Measurements from ENCODE around the gene NFATC2IP. TPM values are rescaled to one million over a fixed set of nuclear protein-coding genes. Genes with fewer than 3 reads are reported as not detected.
A peak's percentile ranks its signal among the peaks of the same experiment; 100 is the strongest.

NFATC2IP gene
- total and polyA plus RNA-seq, 2 donors (not counting 1 experiment from before 2014, with no cell fraction given), result 96.4 to 102 TPM

DNA sequence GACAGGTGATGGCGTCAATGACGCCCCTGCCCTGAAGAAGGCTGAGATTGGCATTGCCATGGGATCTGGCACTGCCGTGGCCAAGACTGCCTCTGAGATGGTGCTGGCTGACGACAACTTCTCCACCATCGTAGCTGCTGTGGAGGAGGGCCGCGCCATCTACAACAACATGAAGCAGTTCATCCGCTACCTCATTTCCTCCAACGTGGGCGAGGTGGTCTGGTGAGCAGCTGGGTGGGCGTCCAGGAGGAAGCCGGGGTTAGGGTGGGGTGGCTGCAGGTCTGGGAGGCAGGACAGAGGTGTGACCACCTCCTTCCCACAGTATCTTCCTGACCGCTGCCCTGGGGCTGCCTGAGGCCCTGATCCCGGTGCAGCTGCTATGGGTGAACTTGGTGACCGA, 48.9 kb upstream of the NFATC2IP start:
- ChIA-PET CTCF (interaction anchor here (1.2 to 1.3 kb wide), 2 partner anchors 23 to 43 kb away, joined by 3 to 4 read pairs; partner anchors contain the start of gene ATP2A1), POLR2A (interaction anchor here (0.5 to 1.1 kb wide), 3 partner anchors 11 to 30 kb away, joined by 3 to 4 read pairs (median 4); partner anchors contain the start of gene CD19)
- Histone ChIP-seq H3K27me3 (replicated peaks in 1 of 4; ENCODE audit: control extremely low read depth in 1 of 4, control insufficient read depth in 3 of 4, insufficient read depth in 4 of 4, low read length in 3 of 4) (no peaks in the 10 kb centered on the region), H3K9ac (ENCODE audit: low read length) (no peak overlapping the region), H3K4me3 (ENCODE audit: control extremely low read depth in 1 of 5, extremely low read depth in 1 of 5, insufficient read depth in 1 of 5, low read depth in 2 of 5, low read length in 4 of 5) (no peak overlapping the region), H3K36me3 (replicated peaks in 1 of 2; ENCODE audit: control extremely low read depth in 1 of 2, control insufficient read depth in 1 of 2, extremely low read depth in 1 of 2, insufficient read depth in 2 of 2, low read length in 1 of 2) (peaks cover 2 to 30% of the 10 kb centered on the region in 2 experiments), H3K79me2 (ENCODE audit: control insufficient read depth, insufficient read depth, low read length) (no peaks in the 10 kb centered on the region), H2AFZ (ENCODE audit: insufficient read depth, low read depth, low read length, poor library complexity, severe bottlenecking) (no peak overlapping the region), H4K20me1 (ENCODE audit: control insufficient read depth, insufficient read depth, low read length, poor library complexity, severe bottlenecking) (peaks cover 13% of the 10 kb centered on the region), H3K9me3 (ENCODE audit: control extremely low read depth in 1 of 3, control insufficient read depth in 2 of 3, insufficient read depth in 1 of 3, low read length in 2 of 3) (no peaks in the 10 kb centered on the region), H3K4me1 (ENCODE audit: control insufficient read depth in 2 of 2, insufficient read depth in 2 of 2, low read length in 2 of 2) (peaks cover 12 to 16% of the 10 kb centered on the region in 2 donors), H3K4me2 (replicated peaks; ENCODE audit: low read depth, low read length, poor library complexity, severe bottlenecking) (no peak overlapping the region), H3K27ac (ENCODE audit: low read length in 2 of 2) (no peak overlapping the region)
- Mint-ChIP-seq H3K9me3 (ENCODE audit: insufficient read depth) (no peaks in the 10 kb centered on the region), H3K4me3 (no peak overlapping the region), H3K27me3 (no peaks in the 10 kb centered on the region), H3K4me1 (peaks cover 16% of the 10 kb centered on the region), H3K27ac (no peak overlapping the region)
- TF ChIP-seq EZH2 (IDR thresholded peaks at IDR 0.05; ENCODE audit: borderline replicate concordance, insufficient read depth, low read depth, low read length, poor library complexity, severe bottlenecking), result no peak
- TF ChIP-seq, protein P1, sequence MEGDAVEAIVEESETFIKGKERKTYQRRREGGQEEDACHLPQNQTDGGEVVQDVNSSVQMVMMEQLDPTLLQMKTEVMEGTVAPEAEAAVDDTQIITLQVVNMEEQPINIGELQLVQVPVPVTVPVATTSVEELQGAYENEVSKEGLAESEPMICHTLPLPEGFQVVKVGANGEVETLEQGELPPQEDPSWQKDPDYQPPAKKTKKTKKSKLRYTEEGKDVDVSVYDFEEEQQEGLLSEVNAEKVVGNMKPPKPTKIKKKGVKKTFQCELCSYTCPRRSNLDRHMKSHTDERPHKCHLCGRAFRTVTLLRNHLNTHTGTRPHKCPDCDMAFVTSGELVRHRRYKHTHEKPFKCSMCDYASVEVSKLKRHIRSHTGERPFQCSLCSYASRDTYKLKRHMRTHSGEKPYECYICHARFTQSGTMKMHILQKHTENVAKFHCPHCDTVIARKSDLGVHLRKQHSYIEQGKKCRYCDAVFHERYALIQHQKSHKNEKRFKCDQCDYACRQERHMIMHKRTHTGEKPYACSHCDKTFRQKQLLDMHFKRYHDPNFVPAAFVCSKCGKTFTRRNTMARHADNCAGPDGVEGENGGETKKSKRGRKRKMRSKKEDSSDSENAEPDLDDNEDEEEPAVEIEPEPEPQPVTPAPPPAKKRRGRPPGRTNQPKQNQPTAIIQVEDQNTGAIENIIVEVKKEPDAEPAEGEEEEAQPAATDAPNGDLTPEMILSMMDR (IDR thresholded peaks at IDR 0.05), result no peak
- intact Hi-C loops (cut with micrococcal nuclease), result loop anchor here (2.0 kb wide), 1 partner anchor 43 kb away; no protein-coding TSS in a partner anchor
- DNase-seq (peak; percentile 20), ATAC-seq (ENCODE audit: low read depth) (no peak)
- 87% methylated on average over 6 of the region's 15 CpGs for WGBS (ENCODE audit: insufficient coverage)

DNA sequence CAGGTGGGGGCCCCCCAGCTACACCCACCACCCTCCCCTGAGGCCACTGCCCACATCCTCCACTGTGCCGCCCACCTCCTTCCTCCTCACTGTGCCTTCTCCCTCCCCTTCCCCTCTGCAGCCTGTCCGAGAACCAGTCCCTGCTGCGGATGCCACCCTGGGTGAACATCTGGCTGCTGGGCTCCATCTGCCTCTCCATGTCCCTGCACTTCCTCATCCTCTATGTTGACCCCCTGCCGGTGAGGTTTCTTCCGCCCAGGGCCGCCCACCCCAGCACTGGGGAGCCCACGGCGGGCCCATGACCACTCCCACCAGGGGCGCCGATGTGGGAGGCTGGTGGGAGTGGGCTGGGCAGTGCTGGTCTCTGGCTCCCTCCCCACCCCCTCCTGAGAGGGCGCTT, 47.8 kb upstream of the NFATC2IP start:
- Histone ChIP-seq H3K4me2 (replicated peaks; ENCODE audit: low read depth, low read length, poor library complexity, severe bottlenecking) (peak overlapping the region; percentile 43), H3K27ac (ENCODE audit: low read length in 2 of 2) (peak overlapping the region in 1 of 2 donors; percentile 55), H3K9me3 (ENCODE audit: control extremely low read depth in 1 of 3, control insufficient read depth in 2 of 3, insufficient read depth in 1 of 3, low read length in 2 of 3) (no peaks in the 10 kb centered on the region), H4K20me1 (ENCODE audit: control insufficient read depth, insufficient read depth, low read length, poor library complexity, severe bottlenecking) (peaks cover 13% of the 10 kb centered on the region), H3K4me3 (ENCODE audit: control extremely low read depth in 1 of 5, extremely low read depth in 1 of 5, insufficient read depth in 1 of 5, low read depth in 2 of 5, low read length in 4 of 5) (no peak overlapping the region), H3K36me3 (replicated peaks in 1 of 2; ENCODE audit: control extremely low read depth in 1 of 2, control insufficient read depth in 1 of 2, extremely low read depth in 1 of 2, insufficient read depth in 2 of 2, low read length in 1 of 2) (peaks cover 4 to 33% of the 10 kb centered on the region in 2 experiments), H3K79me2 (ENCODE audit: control insufficient read depth, insufficient read depth, low read length) (no peaks in the 10 kb centered on the region), H2AFZ (ENCODE audit: insufficient read depth, low read depth, low read length, poor library complexity, severe bottlenecking) (no peak overlapping the region), H3K9ac (ENCODE audit: low read length) (no peak overlapping the region), H3K4me1 (ENCODE audit: control insufficient read depth in 2 of 2, insufficient read depth in 2 of 2, low read length in 2 of 2) (peaks cover 12 to 16% of the 10 kb centered on the region in 2 donors), H3K27me3 (replicated peaks in 1 of 4; ENCODE audit: control extremely low read depth in 1 of 4, control insufficient read depth in 3 of 4, insufficient read depth in 4 of 4, low read length in 3 of 4) (no peaks in the 10 kb centered on the region)
- POLR2A ChIA-PET, result interaction anchor here (0.7 to 1.1 kb wide), 2 partner anchors 13 to 29 kb away, joined by 3 read pairs; partner anchors contain the start of gene CD19
- H3K27me3 Mint-ChIP-seq, result no peaks in the 10 kb centered on the region
- intact Hi-C loops (cut with micrococcal nuclease), result loop anchor here (2.0 kb wide), 1 partner anchor 42 kb away; no protein-coding TSS in a partner anchor
- DNase-seq, result no peak
- TF ChIP-seq, protein P1 (IDR thresholded peaks at IDR 0.05), result no peak
- no peak for TF ChIP-seq EZH2 (IDR thresholded peaks at IDR 0.05; ENCODE audit: borderline replicate concordance, insufficient read depth, low read depth, low read length, poor library complexity, severe bottlenecking)
- H3K4me3 Mint-ChIP-seq, result peak overlapping the region; percentile 32
- ATAC-seq (ENCODE audit: low read depth), result peak; percentile 56
- 29% methylated on average over 4 of the region's 11 CpGs for WGBS (ENCODE audit: insufficient coverage)
- H3K27ac Mint-ChIP-seq, result peak overlapping the region; percentile 83
- H3K4me1 Mint-ChIP-seq, result peaks cover 16% of the 10 kb centered on the region
- CTCF ChIA-PET, result interaction anchor here (1.2 to 1.3 kb wide), 2 partner anchors 24 to 42 kb away, joined by 3 to 4 read pairs; partner anchors contain the start of gene ATP2A1
- no peaks in the 10 kb centered on the region for H3K9me3 Mint-ChIP-seq (ENCODE audit: insufficient read depth)
